ENCODE measurements around the gene SLC36A1.

SLC36A1 gene

GRCh38 chr5:151451626-151452520, 4.5 kb downstream of the SLC36A1 start:
- no peak for DNase-seq (ENCODE audit: low spot score)

DNA sequence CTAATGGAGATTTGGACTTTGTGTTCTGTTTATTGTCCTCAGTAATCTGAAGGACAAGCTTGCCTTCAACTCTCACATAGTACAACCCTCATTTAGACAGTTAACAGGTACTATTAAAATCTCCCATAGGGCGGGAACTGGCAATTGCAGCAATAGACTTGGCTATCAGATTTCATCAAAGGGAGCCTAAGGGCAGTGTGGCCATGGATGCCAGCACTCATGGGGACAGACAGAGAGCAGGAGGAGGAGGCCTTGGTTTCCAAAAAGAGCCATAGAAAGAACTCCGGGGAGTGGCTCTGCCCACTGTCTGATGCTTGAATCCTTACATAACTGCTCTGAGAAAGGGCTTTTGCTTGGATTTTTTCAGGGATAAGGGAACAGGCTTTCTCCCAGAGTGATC, 6.8 kb downstream of the SLC36A1 start:
- no peak for DNase-seq (ENCODE audit: low spot score)

DNA sequence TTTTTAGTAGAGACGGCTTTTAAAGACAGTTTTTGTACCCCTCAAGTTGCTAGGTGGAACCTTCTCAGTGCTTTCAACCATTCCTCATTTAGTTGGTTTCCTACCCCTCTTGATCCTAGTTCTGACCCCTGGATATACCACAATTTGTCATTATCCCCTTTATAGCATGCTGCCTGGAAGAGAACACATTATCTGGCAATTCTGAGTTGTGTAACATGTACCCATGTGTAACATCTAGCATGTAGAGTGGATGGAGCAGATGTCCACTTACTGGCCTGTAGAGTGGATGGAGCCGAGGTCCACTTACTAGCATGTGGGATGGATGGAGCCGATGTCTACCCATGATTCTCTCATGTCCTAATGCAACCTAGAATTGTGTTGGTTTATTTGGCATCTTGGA, 7.5 kb downstream of the SLC36A1 start:
- no peak for DNase-seq (ENCODE audit: low spot score)

DNA sequence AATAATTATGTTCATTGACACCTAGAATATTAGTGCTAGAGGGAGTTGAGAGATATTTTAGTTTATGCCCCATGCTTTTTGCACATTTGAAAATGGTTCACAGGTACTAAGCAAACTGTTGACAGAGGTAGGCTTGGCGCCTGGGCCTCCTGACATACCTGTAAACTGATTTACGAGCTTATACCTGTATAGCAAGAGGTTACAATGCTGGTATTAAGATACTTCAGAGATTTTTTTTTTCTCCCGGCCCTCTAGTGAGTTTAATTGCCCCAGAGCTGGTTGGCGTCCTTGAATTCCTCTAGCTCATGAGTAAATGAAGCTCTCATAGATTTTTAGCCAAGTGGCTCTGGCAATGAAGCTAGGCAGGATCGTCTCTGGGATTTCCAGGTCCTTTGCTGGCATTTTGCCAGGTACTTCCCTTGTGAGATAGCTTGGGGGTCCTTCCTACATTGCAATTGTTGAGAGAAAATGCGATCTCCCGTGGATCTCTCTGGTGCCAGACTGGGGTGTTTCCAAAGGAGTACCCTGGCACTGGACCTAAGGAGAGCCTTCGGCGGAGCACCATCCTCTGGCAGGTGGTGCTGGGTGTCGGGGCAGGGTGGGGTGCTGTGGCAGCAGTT, 9.0 kb downstream of the SLC36A1 start:
- DNase-seq (ENCODE audit: low spot score): no peak

GRCh38 chr5:151458314-151458713, 10.9 kb downstream of the SLC36A1 start:
- DNase-seq (ENCODE audit: low spot score): no peak

DNA sequence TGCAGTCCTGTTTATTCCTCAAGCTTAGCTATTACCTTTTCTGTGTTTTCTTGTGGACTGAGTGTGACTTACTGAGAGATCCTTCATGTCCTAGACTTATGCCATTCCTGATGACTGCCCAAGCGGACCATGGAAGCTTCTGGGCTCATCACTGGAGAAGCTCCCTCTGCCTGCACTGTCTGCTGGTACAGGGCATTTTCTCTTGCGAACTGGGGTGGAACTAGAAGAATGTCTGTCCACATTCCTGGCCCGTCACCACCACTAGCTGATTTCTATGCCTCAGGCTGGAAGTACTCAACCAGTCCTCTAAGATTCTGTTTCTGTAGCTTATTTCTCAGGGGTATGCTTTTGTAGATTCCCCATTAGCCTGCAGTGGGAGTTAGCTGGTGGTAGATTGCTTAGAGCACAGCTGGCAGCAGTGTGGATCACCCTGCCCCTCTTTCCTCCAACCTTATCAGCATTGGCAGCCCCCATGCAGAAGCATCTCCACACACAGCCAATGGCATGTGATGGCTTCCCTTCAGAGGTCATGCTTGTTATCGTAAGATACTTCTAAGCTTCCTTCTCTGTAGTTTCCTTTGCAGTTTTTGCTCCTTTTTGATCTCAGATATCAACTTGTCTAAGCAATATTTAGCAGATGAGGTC, 12.4 kb downstream of the SLC36A1 start:
- DNase-seq (ENCODE audit: low spot score): no peak

GRCh38 chr5:151461312-151461711, 13.9 kb downstream of the SLC36A1 start:
- DNase-seq (ENCODE audit: low spot score): no peak

DNA sequence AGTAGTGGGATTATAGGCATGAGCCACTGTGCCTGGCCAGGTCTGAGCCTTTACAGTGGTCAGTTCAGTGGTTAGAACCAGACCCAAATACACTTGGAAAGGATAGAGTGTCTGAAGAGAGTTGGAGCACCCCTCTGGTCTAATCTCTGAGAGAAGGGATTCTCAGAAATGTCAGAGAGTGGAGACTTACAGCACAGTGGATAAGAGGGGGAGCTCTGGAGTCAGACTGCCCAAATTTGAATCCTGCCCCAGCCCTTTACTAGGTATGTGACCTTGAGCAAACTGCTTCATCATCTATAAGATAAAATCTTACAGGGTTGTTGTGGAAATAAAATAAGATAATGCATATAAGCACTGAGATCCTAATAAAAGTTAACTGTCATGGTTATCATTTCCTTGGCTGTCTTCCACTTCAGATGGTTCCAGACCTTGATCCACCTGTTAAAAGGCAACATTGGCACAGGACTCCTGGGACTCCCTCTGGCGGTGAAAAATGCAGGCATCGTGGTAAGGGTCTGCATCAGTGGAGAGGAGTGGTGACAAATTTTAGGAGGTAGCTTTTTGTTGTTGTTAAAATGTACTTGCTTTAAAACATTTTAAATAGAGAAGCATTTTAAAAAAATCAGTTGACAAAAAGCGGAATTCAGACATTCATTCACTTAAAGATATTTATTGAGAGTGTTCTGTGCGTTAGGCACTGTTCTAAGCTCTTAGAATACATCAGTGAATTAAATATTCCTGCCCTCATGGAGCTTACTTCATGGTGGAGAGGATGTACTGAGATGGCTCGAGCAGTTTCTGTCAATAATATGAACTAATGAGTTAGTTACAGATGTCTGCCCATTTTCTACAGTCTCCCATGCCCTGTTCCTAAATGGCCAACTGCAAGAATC, 16.0 kb downstream of the SLC36A1 start:
- no peak for DNase-seq (ENCODE audit: low spot score)

DNA sequence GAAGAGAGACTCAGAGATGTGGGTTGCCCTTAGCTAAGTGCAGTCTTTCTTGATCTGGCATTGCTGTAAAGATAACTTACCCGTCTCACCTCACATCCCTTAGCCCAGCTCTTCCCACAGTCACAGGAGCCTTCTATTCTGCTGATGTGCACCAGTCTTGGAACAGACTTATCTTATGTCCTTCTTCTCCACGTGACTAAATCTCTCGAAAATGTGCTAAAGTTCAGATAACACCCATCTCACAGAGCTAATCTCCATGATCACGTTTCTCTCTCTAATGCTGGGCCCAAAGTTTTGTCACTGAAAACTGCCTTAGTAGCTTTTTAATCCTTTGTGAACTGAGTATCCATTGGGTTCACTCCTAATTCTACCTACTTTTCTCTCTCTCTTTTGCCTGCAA, 16.7 kb downstream of the SLC36A1 start:
- no peak for DNase-seq (ENCODE audit: low spot score)

DNA sequence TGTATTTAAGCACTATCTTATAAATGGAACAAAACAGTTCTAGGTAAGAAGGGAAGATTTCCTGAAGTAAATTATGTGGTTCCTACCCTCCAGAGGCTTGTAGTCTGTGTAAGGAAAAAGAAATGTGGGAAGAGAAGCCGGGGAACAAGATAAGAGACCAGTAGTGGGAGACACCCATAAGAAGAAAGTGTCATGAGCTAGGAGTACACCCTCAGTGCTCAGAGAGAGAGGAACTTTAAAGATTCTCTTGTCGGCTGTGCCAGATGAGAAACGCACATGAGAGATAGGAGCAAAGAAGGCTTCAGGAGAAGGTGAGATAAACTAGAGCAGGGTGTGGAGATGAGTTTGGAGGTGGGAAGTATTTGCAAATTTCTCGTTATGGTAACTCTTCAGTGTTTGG, 18.1 kb downstream of the SLC36A1 start:
- DNase-seq (ENCODE audit: low spot score): no peak

GRCh38 chr5:151467576-151467975, 20.2 kb downstream of the SLC36A1 start:
- no peak for DNase-seq (ENCODE audit: low spot score)

- no peak for DNase-seq (ENCODE audit: low spot score)
Measured at GRCh38 chr5:151469386-151469785, 22.0 kb downstream of the SLC36A1 start.

GRCh38 chr5:151469992-151470391, 22.6 kb downstream of the SLC36A1 start:
- DNase-seq (ENCODE audit: low spot score): no peak

DNA sequence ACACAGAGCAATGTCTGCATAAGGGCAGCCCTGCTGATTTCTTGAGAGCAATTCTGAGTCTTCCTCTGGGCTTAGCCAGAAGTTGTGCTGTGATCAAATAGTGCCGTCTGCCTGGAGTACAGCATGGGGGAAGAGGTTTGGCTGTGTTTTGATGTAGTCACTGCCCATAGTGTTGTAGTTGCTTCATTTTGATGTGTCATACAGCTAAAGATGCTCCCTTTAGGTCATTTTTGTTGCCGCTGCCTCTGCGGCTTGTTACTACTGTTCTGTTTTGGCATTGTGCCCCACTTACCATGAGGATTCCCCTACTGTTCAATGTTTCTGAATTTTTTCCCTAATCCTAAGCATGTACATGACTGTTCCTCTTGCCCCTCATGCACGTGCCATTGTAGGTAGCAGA, 23.0 kb downstream of the SLC36A1 start:
- no peak for DNase-seq (ENCODE audit: low spot score)

GRCh38 chr5:151471276-151471675, 23.9 kb downstream of the SLC36A1 start:
- DNase-seq (ENCODE audit: low spot score): no peak

DNA sequence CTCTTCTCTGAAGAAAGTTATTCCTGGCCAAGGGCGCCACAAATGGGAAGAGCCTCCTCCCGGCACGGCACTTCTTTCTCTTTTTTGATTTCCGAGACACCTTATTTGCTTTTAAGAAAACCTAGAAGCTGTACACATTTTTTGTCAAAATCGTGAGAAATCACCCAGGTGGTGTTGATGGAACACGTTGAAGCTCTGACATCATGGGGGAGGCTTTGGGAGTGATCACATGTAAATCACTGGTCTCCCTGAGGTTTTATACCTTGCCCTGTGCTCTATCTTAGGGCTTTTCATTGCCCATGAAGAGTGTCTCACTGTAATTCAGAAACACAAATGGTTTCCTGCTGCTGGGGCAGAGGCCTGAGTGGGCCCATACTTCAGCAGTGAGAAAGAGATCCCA, 27.4 kb downstream of the SLC36A1 start:
- no peak for DNase-seq (ENCODE audit: low spot score)

- no peak for DNase-seq (ENCODE audit: low spot score)
Measured at GRCh38 chr5:151475388-151475787, 28.0 kb downstream of the SLC36A1 start.

GRCh38 chr5:151476016-151476415, 28.6 kb downstream of the SLC36A1 start:
- DNase-seq (ENCODE audit: low spot score): no peak

GRCh38 chr5:151477101-151477500, 29.7 kb downstream of the SLC36A1 start:
- no peak for DNase-seq (ENCODE audit: low spot score)

DNA sequence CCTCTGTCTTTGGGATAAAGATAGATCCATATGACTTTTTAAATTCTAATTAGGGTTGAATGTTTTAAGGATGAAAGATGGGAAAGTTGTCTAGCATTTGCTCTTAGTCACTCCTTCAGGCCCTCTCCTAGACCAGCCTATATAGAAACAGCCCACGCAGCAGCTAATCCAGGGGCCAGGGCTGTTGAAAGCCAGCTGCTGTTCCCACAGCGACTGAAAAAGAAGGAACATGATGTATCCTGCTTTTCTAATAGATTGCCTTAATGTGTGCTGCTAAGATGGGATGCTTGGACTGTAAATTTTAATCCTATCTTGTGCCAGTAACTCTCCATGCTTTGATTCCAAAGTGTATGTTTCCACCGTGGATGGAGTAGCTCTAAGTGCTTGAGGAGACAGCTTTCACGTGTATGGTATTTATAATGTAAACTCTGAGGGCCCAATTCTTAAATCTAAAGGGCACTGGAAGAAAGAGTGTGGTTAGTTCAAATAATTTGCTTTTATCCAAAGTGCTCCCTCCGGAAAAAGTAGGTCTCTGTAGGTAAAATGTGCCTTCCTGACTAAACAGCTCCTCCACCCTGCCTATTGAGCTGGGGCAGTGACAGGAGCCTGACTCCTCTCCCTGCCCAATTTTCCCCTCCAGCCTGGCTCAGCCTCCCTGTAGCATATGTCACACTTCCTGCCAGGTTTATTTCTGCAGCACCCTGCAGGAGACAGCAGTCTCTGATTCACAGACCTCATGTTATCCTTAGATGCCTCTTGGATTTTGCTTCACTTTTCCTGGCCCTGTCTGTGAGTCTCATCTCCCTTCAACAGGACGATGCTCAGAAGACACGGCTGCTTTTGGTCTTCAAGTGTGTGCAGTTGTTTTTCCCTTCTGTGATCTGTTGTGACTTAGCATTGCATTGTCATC, 33.2 kb downstream of the SLC36A1 start:
- no peak for DNase-seq (ENCODE audit: low spot score)

DNA sequence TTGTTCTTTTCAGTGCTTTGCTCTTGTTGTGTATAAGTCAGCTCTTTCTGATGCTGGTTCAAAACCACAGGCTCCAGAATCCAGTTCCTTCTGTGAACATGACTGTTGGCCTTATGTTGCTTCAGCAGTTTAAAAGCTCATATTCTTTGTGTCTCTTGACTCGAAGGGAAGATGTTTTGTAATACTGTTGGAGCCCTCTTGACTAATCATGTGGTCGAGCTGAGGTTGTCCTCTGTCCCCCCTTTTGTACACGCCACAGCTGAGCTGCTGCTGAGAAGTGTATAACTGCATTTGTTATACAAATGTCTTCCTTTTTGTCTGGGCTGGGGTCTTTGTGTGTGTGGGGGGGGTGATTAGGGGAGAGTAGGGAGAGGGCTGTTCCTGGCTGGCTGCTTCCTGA, 35.8 kb downstream of the SLC36A1 start:
- no peak for DNase-seq (ENCODE audit: low spot score)
